Lower leg skin (tissue), 3 donors: ENCODE measurements around the gene NFATC2IP.

Experiments used
- CTCF ChIP-seq, 3 donors: fragments of 450-650 bp; IDR thresholded peaks; one replicate each; pipeline ENCODE4 v1.5.1; 2016; ENCODE audit warnings: antibody characterized with exemption in 3 of 3, mild to moderate bottlenecking in 3 of 3, moderate library complexity in 2 of 3
- POLR2A ChIP-seq, 2 donors: fragments of 450-650 bp; IDR thresholded peaks; one replicate each; pipeline ENCODE4 v1.6.1; 2016 to 2017; ENCODE audit warnings: antibody characterized with exemption in 2 of 2, mild to moderate bottlenecking in 1 of 2, moderate library complexity in 1 of 2

- TF ChIP-seq CTCF (IDR thresholded peaks at IDR 0.05), result no peak
- no peak for TF ChIP-seq POLR2A (IDR thresholded peaks at IDR 0.05)
These were observed 23.3 kb downstream of the NFATC2IP start for GRCh38 chr16:28974007-28974436.
